DND-41 (cell line): ENCODE data around the gene CCDC77.

Experiments
- CTCF ChIP-seq: IDR thresholded peaks from 2 replicates; pipeline ENCODE4 v1.5.1; 2012; ENCODE audit warnings: borderline replicate concordance, low read length, moderate library complexity, mild to moderate bottlenecking; ENCODE audit not compliant: poor library complexity, severe bottlenecking; ENCODE audit errors: extremely low read depth
- EZH2 ChIP-seq: IDR thresholded peaks from 3 replicates; pipeline ENCODE4 v1.6.1; 2012; ENCODE audit warnings: borderline replicate concordance, low read depth, mild to moderate bottlenecking, moderate library complexity, low read length, inconsistent platforms; ENCODE audit not compliant: severe bottlenecking

GRCh38 chr12:460261-461230, 59.1 kb downstream of the CCDC77 start:
- TF ChIP-seq CTCF (no peak), EZH2 (no peak)
